PC-3 (cell line): ENCODE data around the gene SELENOP.

ENCODE experiments used
- EZH2 ChIP-seq: fragments of 300-600 bp; sonication (generic); IDR thresholded peaks from one replicate; pipeline ENCODE4 v1.6.1; 2017; ENCODE audit warnings: antibody characterized with exemption, mild to moderate bottlenecking, low read length; ENCODE audit not compliant: unreplicated experiment
- EZH2phosphoT487 ChIP-seq: fragments of 300-600 bp; sonication (generic); IDR thresholded peaks from 2 replicates; pipeline ENCODE4 v1.6.1; 2018; ENCODE audit warnings: mild to moderate bottlenecking, antibody characterized with exemption, low read length, borderline replicate concordance
- TF ChIP-seq, protein P1 (sequence below): fragments of 300-600 bp; sonication (generic); conservative IDR thresholded peaks from 2 replicates; pipeline ENCODE4 v1.5.1; 2017; ENCODE audit warnings: antibody characterized with exemption, low read depth, mild to moderate bottlenecking, low read length

DNA sequence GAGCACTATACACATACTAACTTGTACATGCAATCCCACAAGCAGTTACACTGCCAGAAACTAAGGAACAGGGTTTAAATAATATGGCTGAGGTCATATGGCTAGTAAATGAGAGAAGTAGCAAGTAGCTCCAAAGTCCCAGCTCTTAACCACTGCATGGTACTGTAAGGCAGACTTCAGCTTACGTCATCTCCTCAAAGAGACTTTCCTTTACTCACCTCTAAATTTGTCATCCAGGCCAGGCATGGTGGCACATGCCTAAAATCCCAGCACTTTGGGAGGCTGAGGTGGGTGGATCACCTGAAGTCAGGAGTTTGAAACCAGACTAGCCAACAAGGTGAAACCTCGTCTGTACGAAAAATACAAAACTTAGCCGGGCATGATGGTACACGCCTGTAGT, 20.4 kb upstream of the SELENOP start:
- TF ChIP-seq, protein P1, sequence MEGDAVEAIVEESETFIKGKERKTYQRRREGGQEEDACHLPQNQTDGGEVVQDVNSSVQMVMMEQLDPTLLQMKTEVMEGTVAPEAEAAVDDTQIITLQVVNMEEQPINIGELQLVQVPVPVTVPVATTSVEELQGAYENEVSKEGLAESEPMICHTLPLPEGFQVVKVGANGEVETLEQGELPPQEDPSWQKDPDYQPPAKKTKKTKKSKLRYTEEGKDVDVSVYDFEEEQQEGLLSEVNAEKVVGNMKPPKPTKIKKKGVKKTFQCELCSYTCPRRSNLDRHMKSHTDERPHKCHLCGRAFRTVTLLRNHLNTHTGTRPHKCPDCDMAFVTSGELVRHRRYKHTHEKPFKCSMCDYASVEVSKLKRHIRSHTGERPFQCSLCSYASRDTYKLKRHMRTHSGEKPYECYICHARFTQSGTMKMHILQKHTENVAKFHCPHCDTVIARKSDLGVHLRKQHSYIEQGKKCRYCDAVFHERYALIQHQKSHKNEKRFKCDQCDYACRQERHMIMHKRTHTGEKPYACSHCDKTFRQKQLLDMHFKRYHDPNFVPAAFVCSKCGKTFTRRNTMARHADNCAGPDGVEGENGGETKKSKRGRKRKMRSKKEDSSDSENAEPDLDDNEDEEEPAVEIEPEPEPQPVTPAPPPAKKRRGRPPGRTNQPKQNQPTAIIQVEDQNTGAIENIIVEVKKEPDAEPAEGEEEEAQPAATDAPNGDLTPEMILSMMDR = no peak
- TF ChIP-seq EZH2phosphoT487 = no peak
- no peak for TF ChIP-seq EZH2
